ENCODE results near the gene DDX28. TPM values are rescaled to one million over a fixed set of nuclear protein-coding genes. Genes with fewer than 3 reads are reported as not detected.
"Not testable (repeated sequence)": the region's sequence is repeated elsewhere in the genome, so short reads cannot be mapped to it uniquely, and the experiment has no call there.

The DDX28 gene
- total RNA-seq, 2 experiments from 2014 or later: 16.6 to 17.3 TPM

GRCh38 chr16:68033101-68033500 lies 10.1 kb upstream of the DDX28 start:
- peaks cover 12% of the 10 kb centered on the region for H3K4me1 Mint-ChIP-seq (ENCODE audit: low read depth)
- POLR2A ChIA-PET: no interaction called here
- DNase-seq: no peak
- H3K27ac Mint-ChIP-seq: no peak overlapping the region
- no peaks in the 10 kb centered on the region for H3K9me3 Mint-ChIP-seq
- TF ChIP-seq CTCF (IDR thresholded peaks at IDR 0.05): no peak
- no peak overlapping the region for H3K4me3 Mint-ChIP-seq
- H3K36me3 Mint-ChIP-seq (ENCODE audit: low read depth): peaks cover 20% of the 10 kb centered on the region
- intact Hi-C loops (cut with micrococcal nuclease): no loop called here
- ATAC-seq: no peak
- H3K27me3 Mint-ChIP-seq: no peaks in the 10 kb centered on the region
- CTCF ChIA-PET: interaction anchor here (2.1 kb wide), 1 partner anchor 8 kb away, joined by 6 read pairs; no protein-coding TSS in a partner anchor

- TF ChIP-seq CTCF (IDR thresholded peaks at IDR 0.05): no peak
- ATAC-seq (peak; percentile 82), DNase-seq (peak; percentile 12)
- peaks cover 23% of the 10 kb centered on the region for H3K36me3 Mint-ChIP-seq (ENCODE audit: low read depth)
- no peak overlapping the region for H3K4me3 Mint-ChIP-seq
- ChIA-PET POLR2A (interaction anchor here (1.0 kb wide), 1 partner anchor 19 kb away, joined by 3 read pairs; no protein-coding TSS in a partner anchor), CTCF (interaction anchor here (2.1 kb wide), 1 partner anchor 9 kb away, joined by 6 read pairs; no protein-coding TSS in a partner anchor)
- H3K4me1 Mint-ChIP-seq (ENCODE audit: low read depth): peaks cover 12% of the 10 kb centered on the region
- no peaks in the 10 kb centered on the region for H3K27me3 Mint-ChIP-seq
- H3K27ac Mint-ChIP-seq: no peak overlapping the region
- intact Hi-C loops (cut with micrococcal nuclease): no loop called here
- no peaks in the 10 kb centered on the region for H3K9me3 Mint-ChIP-seq
Observed at GRCh38 chr16:68031951-68032350, 8.9 kb upstream of the DDX28 start.

GRCh38 chr16:68030108-68030507 lies 7.1 kb upstream of the DDX28 start:
- ChIA-PET CTCF (interaction anchor here (0.7 to 1.0 kb wide), 3 partner anchors 11 to 49 kb away, joined by 3 read pairs; no protein-coding TSS in a partner anchor), POLR2A (interaction anchor here (0.8 kb wide), 1 partner anchor 9 kb away, joined by 3 read pairs; no protein-coding TSS in a partner anchor)
- intact Hi-C loops (cut with micrococcal nuclease); H3K4me3 Mint-ChIP-seq; DNase-seq; ATAC-seq; H3K9me3 Mint-ChIP-seq; H3K27me3 Mint-ChIP-seq; H3K4me1 Mint-ChIP-seq (ENCODE audit: low read depth); H3K27ac Mint-ChIP-seq: not testable (repeated sequence)
- H3K36me3 Mint-ChIP-seq (ENCODE audit: low read depth): peaks cover 28% of the 10 kb centered on the region

- intact Hi-C loops (cut with micrococcal nuclease): no loop called here
- ATAC-seq (no peak), DNase-seq (no peak)
- no peaks in the 10 kb centered on the region for H3K27me3 Mint-ChIP-seq
- H3K4me1 Mint-ChIP-seq (ENCODE audit: low read depth): peaks cover 14% of the 10 kb centered on the region
- no peak overlapping the region for H3K4me3 Mint-ChIP-seq
- no peak overlapping the region for H3K27ac Mint-ChIP-seq
- POLR2A ChIA-PET: interaction anchor here (1.0 to 1.3 kb wide), 3 partner anchors 85 to 167 kb away, joined by 3 to 4 read pairs (median 3); partner anchors contain the start of genes LCAT and PSMB10
- CTCF ChIA-PET: interaction anchor here (1.0 to 9.2 kb wide), 4 partner anchors 12 to 212 kb away, joined by 3 to 61 read pairs (median 8); no protein-coding TSS in a partner anchor
- H3K36me3 Mint-ChIP-seq (ENCODE audit: low read depth): peaks cover 27% of the 10 kb centered on the region
- no peak for TF ChIP-seq CTCF (IDR thresholded peaks at IDR 0.05)
- H3K9me3 Mint-ChIP-seq: no peaks in the 10 kb centered on the region
Observed at GRCh38 chr16:68028996-68029395, 6.0 kb upstream of the DDX28 start.

GRCh38 chr16:68022278-68022727 lies 729 bp downstream of the DDX28 start:
- Mint-ChIP-seq H3K27ac (peak overlapping the region; percentile 96), H3K4me3 (peak overlapping the region; percentile 87), H3K4me1 (ENCODE audit: low read depth) (peaks cover 23% of the 10 kb centered on the region), H3K27me3 (no peaks in the 10 kb centered on the region), H3K36me3 (ENCODE audit: low read depth) (peaks cover 34% of the 10 kb centered on the region), H3K9me3 (no peaks in the 10 kb centered on the region)
- ChIA-PET CTCF (interaction anchor here (0.8 to 9.2 kb wide), 12 partner anchors 9 to 138 kb away, joined by 3 to 61 read pairs (median 4); partner anchors contain the start of genes DPEP2 and NRN1L), POLR2A (interaction anchor here (0.7 to 3.2 kb wide), 20 partner anchors 10 to 86 kb away, joined by 3 to 26 read pairs (median 6); partner anchors contain the start of genes NFATC3, PSMB10 and SLC12A4)
- TF ChIP-seq CTCF (IDR thresholded peaks at IDR 0.05): no peak
- no peak for ATAC-seq
- intact Hi-C loops (cut with micrococcal nuclease): no loop called here
- DNase-seq: no peak
